Amniotic stem cell (primary cell): ENCODE results near the gene LDLRAD3.
A peak's percentile ranks its signal among the peaks of the same experiment; 100 is the strongest.

ENCODE experiments used
- DNase-seq: peaks from one replicate; lab custom pipeline; 2025; lab: John Stamatoyannopoulos, UW

Gene LDLRAD3

DNA sequence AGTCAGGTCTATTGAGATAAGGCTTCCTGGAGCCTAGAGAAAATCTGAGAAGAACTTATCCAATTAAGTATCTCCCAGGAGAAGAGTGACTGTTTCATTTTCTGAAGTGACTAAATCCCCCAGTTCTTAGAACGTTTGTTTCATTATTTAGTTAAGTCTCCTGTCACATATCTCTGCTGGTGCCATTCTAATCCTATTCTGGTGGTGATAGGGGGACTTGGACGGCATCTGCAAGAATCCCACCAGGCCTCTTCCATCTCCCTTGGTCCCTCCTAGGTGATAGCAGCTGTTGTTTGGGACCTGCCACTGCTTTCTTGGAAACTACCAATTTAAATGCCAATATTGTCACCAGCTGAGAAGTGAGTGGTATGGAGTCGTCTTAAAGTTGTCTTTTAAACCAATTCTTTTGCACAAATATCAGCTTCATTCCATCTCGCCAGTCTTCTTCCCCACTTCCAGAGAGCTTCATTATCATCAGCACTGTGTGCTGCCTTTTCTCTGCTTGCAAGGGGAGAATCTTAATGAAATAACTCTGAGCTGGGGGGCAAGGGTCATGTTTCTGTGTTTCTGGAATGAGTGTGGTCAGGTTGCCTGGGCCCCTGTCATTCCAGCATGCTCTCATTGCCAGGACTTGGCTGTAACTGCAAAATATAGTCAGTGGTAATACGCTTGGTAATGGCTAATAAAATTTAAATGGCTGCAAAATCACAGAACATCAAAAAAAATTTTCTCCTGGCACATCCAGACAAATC, 104.8 kb downstream of the LDLRAD3 start:
- DNase-seq: no peak

DNA sequence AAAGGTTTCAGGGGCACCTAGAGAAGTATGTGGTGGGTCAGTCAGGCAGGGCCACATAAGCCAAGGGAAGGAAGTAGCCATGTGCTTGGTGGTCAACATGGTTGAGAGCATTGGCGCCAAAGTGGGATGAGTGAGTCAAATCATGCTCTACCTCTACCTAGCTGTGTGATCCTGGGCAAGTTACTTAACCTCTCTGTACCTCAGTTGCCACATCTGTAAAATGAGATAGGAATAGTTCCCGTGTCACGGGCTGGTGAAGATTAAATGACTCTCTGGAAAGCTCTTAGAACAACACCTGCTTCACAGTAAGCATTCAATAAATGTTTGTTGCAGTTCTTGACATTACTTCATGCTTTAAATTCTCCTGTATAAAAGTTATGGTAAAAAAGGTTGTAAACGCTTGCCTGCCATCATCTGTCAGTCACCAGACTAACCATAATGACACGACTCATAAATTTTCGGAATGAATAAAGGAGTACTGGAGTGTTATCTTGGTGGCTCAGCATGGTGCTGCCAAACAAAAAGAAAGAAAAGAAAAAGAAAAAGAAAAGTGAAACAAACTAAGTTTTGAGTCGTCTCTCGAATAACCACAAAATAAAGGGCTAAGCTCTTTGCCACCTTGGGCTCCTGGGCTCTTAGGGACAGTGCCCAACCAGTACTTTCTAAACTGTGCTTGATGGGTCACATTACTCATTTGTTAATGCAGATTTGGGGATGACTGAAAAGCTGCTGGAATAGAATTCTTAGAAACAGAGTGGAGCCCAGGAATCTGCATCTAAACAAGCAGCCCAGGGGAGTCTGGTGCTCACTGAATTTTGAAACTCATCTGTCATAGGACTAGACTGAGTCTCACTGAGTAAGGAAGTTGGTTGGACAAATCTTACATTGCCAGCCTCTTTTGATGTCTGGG, 107.6 kb downstream of the LDLRAD3 start:
- DNase-seq: no peak

DNA sequence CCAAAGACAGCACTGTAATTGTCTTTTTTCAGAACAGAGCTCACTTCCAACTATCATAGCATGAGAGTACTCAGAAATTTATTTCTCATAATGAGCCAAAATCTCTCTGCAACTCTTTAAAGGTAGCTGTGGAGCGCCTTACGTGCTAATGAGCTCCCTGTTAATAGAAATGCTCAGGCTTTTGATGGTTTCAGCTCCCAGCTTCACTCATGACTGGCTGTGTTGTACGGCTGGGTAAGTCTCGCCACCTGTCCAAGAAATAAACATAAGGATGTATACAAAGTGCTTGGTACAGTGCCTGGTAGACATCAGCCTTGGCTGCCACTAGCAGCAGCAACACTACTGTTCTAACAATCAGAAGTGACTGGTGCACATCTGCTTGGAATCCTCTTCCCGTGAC, 109.4 kb downstream of the LDLRAD3 start:
- DNase-seq: no peak

DNA sequence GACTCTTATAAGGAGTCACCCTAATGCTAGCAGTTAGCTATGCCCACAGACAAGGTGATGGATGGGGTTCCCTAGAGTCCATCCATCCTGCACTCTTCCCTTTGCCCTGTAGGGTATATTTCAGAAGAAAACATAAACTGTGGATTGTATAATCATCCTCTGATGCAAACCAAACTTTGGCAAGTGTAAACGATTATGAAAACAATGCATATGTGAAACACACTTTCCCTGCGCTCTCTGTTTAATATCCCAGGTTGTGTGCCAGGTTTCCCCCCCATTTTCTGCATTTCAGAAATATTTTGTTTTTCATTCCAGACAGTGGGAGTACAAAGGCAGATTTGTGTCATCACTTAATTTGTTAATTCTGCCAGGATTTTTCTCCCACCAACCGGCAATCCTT, 110.0 kb downstream of the LDLRAD3 start:
- DNase-seq: no peak

DNA sequence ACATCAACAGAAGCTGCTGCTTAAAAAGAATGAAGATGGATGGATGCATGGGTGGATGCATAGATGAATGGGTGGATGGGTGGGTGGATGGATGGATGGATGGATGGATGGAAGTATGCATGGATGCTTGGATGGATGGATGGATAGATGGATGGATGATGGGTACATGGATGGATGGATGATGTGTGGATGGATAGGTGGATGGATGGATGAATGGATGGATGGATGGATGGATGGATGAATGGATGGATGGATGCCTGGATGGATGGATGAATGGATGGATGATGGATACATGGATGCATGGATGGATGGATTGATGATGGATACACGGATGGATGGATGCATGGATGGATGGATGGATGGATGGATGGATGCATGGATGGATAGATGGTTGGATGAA, 110.8 kb downstream of the LDLRAD3 start:
- no peak for DNase-seq

DNA sequence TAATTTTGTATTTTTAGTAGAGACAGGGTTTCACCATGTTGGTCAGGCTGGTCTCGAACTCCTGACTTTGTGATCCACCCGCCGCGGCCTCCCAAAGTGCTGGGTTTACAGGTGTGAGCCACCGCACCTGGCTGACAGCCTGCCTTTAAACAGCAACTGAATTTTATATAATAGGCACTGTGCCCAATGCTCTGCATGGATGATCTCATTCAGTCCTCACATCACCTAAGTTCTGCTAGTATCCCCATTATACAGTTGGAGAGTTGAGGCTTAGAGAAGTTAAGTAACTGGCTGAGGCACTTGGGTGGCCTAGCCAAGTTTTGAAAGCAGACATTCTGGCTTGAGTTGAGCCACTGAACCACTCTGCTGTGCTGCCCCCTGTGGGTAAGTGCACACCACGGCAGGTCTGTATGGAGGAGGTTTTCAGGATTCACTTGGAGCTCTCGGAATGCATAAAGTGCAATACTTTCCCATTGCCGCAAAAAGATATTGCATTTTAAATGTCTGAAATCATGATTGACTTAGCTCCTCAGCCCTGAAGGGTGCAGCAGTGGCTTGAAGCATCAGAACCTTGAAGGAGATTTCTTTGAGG, 112.4 kb downstream of the LDLRAD3 start:
- no peak for DNase-seq

DNA sequence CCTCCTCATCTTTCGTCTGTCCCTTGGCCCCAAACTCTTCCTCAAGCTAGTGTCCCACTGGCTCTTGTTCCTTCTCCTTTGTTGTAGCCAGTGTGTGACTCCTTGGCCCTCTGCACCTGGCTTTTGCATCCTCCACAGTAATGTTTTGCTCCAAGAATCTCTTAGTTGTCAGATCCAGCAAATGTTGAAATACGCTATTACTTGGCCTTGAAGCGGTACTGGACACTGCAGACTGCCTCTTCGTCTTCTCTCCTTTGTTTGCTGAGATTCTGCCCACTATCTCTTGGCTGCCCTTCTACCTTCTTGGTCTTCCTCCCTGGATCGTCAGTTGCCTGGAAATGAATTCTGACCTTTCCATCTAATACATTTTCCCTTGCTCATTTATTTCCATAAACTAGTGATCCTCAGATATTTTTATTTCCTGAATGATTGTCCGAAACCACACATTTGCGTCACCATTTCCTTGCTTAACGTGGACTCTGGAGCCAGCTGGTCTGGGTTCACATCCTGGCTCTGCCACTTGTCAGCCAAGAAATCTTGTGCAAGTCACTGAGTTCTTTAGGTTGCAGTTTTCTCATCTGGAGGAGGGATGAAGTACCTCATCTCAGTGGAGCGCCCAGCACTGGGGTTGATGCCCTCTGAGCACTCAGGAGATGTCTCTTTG, 113.6 kb downstream of the LDLRAD3 start:
- DNase-seq: no peak

DNA sequence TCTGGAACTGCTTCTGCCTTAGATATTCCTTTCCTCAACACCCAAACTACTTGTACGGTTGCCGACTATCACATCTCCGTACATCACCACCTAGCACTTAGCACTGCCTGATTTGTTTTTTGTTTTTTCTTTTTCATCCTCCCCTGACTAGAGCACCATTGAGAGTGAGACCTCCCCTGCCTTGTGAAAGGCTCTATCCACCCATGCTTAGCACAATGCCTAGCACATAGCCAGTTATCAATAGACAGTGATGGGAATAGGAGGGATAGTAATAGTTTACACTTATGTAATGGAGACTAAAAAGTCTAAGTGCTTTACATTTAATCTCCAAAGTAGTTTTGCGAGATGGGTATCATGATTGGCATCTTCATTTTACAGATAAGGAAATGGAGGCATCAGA, 115.8 kb downstream of the LDLRAD3 start:
- DNase-seq: no peak

DNA sequence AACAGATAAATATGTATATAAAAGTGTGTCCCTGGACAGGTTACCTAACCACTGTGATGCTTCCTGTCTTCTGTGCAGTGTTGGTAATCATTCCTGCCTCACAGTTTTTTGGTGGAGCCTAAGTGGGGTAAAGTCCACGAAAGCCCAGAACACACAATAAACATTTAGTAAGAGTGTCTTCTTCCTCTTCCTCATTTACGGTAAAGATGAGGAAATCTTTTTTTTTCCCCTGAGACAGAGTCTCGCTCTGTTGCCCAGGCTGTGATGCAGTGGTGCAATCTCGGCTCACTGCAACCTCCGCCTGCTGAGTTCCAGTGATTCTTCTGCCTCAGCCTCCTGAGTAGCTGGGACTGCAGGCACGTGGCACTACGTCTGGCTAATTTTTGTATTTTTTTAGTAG, 117.1 kb downstream of the LDLRAD3 start:
- no peak for DNase-seq

DNA sequence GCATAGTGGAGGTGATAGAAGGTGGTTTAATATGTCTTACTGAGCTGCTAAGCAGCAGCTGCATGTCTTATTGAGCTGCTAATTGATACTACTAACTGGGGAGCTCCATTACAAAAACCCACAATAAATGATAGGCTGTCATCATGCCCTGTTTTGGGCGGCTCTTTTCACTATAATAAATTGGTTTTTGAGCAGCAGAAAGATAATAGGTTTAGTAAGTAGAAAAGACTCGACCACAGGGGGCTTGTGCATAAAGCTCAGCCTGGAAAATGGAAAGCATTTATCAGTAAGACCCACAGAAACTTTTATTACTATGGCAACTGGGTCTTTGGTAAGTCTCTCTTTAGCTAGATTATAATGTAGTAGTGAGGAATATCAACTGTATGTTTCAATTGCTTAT, 117.6 kb downstream of the LDLRAD3 start:
- DNase-seq: no peak

DNA sequence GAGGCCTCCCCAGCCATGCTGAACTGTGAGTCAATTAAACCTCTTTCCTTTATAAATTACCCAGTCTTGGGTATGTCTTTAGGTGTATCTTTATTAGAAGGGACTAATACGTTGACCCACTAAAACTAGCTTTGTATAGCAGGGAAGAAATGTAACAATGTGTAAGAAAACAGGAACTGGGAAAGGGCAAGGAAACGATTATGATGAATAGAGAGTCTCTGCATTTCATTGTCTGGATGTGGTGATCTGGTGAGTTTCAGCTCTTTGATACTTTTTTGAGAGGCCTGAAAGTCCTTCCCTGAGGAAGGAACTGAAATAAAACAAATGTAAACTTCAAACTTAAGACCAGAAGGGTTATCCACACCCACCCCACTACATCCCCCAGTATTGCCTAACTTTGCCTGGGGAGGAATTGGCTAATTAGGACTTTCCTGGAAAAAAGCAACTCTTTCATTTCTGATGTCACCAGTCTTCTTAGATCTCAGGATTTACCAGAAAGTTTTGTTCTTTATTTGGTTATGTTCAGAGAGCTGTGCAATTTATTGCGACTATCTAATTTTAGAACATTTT, 119.0 kb downstream of the LDLRAD3 start:
- no peak for DNase-seq

DNA sequence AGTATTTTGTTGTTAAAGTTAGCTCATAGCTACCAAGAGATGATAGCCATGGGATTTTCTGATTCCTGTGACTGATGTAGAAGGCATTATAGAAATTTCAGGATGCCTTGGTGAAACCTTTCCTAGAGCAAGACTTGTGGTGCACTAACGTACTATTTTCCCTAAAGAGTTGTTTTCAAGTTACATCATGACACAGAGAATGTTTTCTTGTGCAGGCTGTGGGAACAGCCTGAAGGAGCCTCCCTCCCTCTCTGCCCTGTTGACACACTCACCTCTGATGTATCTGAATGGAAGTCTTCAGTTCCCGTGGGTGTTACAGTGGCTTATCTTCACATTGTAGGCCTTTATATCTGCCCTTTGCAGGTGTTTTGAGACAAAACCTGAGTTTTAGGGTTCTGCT, 121.6 kb downstream of the LDLRAD3 start:
- DNase-seq: no peak

DNA sequence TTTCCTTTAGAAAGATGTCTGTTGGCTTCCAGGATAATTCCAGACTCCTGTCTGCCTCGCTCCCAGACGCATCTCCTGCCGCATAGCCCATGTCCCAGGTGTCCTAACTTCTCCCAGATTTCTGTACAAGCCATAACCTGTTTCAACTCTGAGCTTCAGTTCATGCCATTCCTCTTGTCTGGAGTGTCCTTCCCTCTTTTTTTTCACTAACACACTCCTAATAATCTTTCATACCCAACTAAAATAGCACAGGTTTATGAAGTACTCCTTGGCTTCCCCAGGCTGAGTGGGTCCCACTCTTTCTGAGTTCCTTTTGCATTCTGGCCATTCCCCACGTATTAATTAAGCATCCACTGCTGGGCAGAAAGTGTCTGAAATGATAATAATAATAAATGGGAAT, 123.0 kb downstream of the LDLRAD3 start:
- no peak for DNase-seq

DNA sequence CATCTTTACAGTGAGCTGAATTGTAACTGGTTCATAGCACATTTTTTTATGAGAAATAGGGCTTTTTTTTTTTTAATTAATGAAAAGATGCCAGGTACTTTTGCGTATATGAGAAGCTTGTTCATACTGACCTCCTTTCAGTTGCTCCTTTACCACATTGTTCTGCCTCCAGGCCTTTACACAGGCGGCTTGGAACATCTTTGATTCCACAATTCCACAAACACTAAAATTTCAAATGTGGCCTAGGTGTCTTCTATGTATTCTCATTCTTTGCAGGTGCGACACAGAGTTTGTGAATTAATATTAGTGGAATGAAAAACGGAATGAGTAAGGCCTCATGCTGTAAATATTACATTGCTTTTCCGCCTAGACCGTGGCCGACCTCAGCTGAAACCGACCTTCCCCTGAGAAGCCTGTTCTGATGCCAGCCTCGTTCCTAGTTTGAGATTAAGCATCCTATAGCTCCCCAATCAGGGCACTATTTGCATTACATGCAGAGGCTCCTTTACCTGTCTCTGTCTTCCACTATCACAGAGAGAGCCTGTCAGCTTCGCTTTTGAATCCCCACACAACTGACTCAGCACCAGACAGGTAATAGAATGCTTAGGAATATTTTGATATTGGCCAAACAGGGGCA, 125.8 kb downstream of the LDLRAD3 start:
- no peak for DNase-seq

DNA sequence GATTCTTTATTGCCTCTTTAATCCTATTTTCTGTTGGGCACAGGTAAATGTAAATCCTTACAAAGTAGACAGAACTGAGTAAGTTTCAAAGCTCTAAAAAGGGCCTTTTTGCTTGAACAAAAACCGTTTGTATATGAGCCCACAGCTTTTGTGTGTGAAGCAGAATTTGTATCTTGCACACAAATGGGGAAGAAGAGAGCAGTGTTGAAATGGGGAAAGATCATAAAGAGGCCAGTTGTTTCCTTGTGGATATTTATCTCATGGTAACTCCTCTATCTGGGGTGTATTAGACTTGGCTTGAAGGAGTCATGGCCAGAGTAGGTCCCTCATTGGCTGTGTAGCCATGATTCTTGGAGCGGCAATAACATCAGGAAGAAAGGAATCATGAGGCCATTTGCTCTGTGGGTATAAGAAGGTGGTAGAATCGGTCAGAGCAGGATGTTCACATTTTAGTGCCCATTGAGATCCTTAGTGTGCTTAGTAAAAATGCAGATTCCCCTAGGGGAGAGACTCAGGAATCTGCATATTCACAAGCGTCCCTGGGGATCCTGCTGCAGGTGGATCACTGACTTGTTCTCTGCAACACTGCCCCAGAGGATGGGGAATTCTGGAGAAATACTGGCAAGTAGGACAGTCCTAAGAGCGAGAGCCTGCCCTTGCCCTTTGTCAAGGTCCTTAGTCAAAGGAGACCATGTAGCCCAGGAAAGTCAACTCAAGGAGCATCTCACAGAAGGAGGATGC, 126.5 kb downstream of the LDLRAD3 start:
- no peak for DNase-seq

DNA sequence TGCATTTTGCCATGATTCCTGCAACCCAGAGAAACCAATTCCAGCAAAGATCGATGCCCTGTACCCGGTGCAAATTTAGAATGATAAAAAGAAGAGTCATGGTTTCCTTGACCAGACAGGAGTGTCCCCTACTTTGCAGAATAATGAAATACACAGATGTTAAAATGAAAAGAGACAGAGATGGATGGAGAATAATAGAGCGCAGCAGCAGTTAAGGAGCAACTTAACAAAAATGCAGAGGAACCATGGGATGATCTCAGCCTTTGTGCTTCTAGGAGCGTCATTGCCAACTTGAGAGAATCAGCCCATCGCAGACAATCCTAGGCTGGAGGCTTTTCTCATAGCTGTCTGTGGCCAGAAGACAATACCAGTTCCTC, 127.1 kb downstream of the LDLRAD3 start:
- DNase-seq: no peak

DNA sequence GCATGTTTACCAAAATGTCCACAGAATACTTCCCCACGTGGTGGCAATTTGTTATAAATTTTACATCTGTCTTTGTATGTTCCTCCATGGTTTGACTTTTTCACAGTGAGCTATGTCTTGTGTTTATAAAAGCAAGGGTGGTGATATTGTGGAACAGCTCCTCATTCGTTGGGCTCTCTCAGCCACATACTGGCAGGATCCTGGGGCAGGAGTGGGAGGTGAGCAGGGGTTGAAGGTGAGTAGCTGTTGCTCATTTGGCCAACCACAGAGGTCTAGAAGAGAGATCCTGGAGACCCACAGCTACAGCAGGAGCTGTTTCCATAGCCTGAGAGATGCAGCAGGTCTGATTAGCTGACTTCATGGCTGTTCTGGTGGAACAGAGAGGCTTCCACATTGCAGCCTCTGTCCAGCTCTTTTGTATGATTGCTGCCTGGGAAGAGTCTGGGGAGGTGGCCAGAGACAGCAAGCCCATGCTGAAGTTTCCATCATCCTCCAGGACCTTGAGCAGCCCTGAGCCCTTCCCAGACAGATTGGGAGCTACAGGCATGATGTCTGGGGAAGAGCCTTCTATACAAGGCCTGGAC, 128.1 kb downstream of the LDLRAD3 start:
- DNase-seq: no peak

DNA sequence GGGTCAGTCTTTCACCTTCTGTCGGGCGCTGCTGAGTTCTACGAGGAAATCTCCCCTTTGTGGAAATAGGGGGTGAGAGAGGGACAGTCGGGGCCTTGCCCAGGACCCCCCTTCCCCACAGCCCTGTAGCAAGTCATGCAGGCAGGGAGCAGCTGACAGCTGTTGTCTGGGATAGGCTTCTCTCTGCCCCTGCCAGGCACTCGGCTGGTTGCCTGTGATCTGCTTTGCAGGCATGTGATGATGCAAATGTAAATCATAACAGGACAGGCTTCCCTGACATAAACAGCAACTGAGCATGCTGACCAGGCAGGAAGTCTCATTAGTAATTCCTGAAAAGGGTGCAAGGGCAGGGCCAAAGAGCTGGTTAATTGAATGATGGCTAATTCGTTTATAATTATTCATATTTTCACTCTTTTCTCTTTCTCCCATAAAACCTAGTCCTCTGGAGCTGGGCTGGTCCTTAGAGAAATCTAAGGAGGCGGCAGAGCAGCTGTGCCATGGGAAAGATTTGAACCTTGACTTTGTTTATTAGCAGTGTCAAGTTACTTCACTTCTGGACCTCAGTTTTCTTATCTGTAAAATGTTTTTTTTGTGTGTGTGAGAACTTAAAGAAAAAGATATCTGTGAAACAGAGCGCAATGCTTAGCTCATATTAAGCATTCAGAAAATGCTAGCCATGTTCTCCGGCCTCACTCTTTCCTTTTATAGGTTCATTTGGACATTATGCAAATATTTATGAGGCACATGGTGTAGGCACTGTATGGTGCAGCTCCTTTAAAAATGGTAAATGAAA, 129.7 kb downstream of the LDLRAD3 start:
- no peak for DNase-seq

DNA sequence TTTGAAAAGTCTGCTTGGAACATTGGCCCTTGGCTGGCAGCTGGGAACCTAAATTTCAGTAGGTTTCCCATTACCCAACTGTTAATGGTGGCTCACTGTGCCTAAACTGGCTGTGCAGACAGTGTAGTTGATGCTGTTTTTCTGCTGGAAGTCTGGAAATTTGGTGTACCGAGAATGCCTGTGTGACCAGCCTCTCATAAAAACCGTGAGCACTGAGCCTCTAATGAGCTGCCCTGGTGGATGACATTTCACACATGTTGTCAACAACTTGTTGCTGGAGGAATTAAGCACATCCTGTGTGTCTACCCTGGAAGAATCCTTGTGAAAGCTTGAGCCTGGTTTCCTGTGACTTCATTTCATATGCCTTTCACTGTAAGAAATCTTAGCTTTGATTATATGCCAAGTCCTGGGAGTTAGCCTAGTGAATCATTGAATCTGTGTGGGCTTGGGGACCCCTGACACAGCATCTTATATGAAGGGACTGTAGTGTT, 131.1 kb downstream of the LDLRAD3 start:
- DNase-seq: peak; percentile 65

DNA sequence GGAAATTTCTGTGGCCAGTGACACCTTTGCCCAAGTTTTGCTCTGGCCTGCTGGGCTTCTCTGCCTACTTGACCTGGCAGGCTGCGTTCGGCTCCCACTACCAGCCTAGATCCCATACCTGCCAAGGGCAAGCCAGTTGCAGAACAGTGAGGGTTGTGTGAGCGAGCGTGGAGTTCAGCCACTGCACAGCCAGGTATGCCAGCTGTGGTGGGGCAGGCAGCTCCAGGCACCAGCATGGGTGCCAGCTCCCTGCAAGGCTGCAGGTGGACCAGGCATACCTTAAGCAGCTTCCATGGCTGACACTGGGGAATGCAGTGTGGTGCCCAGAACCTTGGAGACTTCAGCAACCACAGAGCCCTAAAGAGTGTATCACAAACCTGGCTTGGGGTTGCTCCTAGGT, 133.5 kb downstream of the LDLRAD3 start:
- DNase-seq: no peak
